Measurements from ENCODE around the gene PROP1. TPM values are rescaled to one million over a fixed set of nuclear protein-coding genes. Genes with fewer than 3 reads are reported as not detected.
"Not testable (repeated sequence)": the region's sequence is repeated elsewhere in the genome, so short reads cannot be mapped to it uniquely, and the experiment has no call there.

The PROP1 gene
- total RNA-seq, result not detected

- intact Hi-C loops (cut with DNase I), result no loop called here
- DNase-seq (ENCODE audit: low spot score), result no peak
- WGBS, result 45% methylated on average over 23 of the region's 23 CpGs
- no peak within 1 kb of the TSS for H3K4me3 ChIP-seq
- H3K27me3 ChIP-seq (replicated peaks; ENCODE audit: insufficient read depth), result no peaks in the 10 kb centered on the region
- TF ChIP-seq POLR2AphosphoS5 (IDR thresholded peaks at IDR 0.05) (no peak), CTCF (IDR thresholded peaks at IDR 0.05) (no peak), POLR2A (IDR thresholded peaks at IDR 0.05) (no peak)
- H3K36me3 ChIP-seq, result no peaks in the 10 kb centered on the region
- H3K27ac ChIP-seq, result no peak within 1 kb of the TSS
- no peaks in the 10 kb centered on the region for H3K4me1 ChIP-seq (replicated peaks)
- H3K9me3 ChIP-seq, result no peaks in the 10 kb centered on the region
Measured at GRCh38 chr5:177995691-177996595, at the start of gene PROP1. PROP1 (minus strand) TSS chr5:177996242; CDS start chr5:177995933, 309 bp downstream.

GRCh38 chr5:178019379-178020030, 23.5 kb upstream of the PROP1 start:
- H3K36me3 ChIP-seq; H3K4me1 ChIP-seq (replicated peaks); intact Hi-C loops (cut with DNase I); H3K27me3 ChIP-seq (replicated peaks; ENCODE audit: insufficient read depth); H3K9me3 ChIP-seq; H3K4me3 ChIP-seq; H3K27ac ChIP-seq; DNase-seq (ENCODE audit: low spot score): not testable (repeated sequence)
- WGBS, result 71% methylated on average over 1 of the region's 11 CpGs

- H3K27ac ChIP-seq; H3K4me1 ChIP-seq (replicated peaks); H3K9me3 ChIP-seq; H3K36me3 ChIP-seq; H3K27me3 ChIP-seq (replicated peaks; ENCODE audit: insufficient read depth); H3K4me3 ChIP-seq; intact Hi-C loops (cut with DNase I); DNase-seq (ENCODE audit: low spot score): not testable (repeated sequence)
- WGBS, result 94% methylated on average over 2 of the region's 2 CpGs
Measured at GRCh38 chr5:178012758-178013157, 16.7 kb upstream of the PROP1 start.

GRCh38 chr5:178011816-178012554, 15.9 kb upstream of the PROP1 start:
- H3K4me3 ChIP-seq; intact Hi-C loops (cut with DNase I); H3K36me3 ChIP-seq; H3K4me1 ChIP-seq (replicated peaks); H3K9me3 ChIP-seq; DNase-seq (ENCODE audit: low spot score); H3K27me3 ChIP-seq (replicated peaks; ENCODE audit: insufficient read depth); H3K27ac ChIP-seq: not testable (repeated sequence)
- 94% methylated on average over 2 of the region's 4 CpGs for WGBS

- DNase-seq (ENCODE audit: low spot score); H3K27ac ChIP-seq; H3K9me3 ChIP-seq; H3K4me1 ChIP-seq (replicated peaks); H3K4me3 ChIP-seq; H3K27me3 ChIP-seq (replicated peaks; ENCODE audit: insufficient read depth); intact Hi-C loops (cut with DNase I); H3K36me3 ChIP-seq: not testable (repeated sequence)
- WGBS, result 26% methylated on average over 8 of the region's 26 CpGs
Measured at GRCh38 chr5:178007272-178007671, 11.2 kb upstream of the PROP1 start.

- WGBS, result 40% methylated on average over 1 of the region's 59 CpGs
- H3K4me1 ChIP-seq (replicated peaks); H3K27me3 ChIP-seq (replicated peaks; ENCODE audit: insufficient read depth); H3K36me3 ChIP-seq; intact Hi-C loops (cut with DNase I); H3K9me3 ChIP-seq; DNase-seq (ENCODE audit: low spot score): not testable (repeated sequence)
- Histone ChIP-seq H3K4me3 (peak overlapping the region in 1 of 2 donors; percentile 33), H3K27ac (peak overlapping the region in 1 of 2 donors; percentile 61)
Measured at GRCh38 chr5:178006536-178007231, 10.6 kb upstream of the PROP1 start.

- H3K9me3 ChIP-seq; DNase-seq (ENCODE audit: low spot score); H3K27me3 ChIP-seq (replicated peaks; ENCODE audit: insufficient read depth); intact Hi-C loops (cut with DNase I); H3K4me3 ChIP-seq; H3K4me1 ChIP-seq (replicated peaks); H3K36me3 ChIP-seq; H3K27ac ChIP-seq: not testable (repeated sequence)
- 57% methylated on average over 1 of the region's 24 CpGs for WGBS
Measured at GRCh38 chr5:178006181-178006535, 10.1 kb upstream of the PROP1 start.
